ENCODE data around the gene HPGDS. TPM values are rescaled to one million over a fixed set of nuclear protein-coding genes. Genes with fewer than 3 reads are reported as not detected.
"Not testable (repeated sequence)": the region's sequence is repeated elsewhere in the genome, so short reads cannot be mapped to it uniquely, and the experiment has no call there.

HPGDS gene
- total and polyA plus RNA-seq, 8 donors, result 2.8 to 6.7 (median 4.6) TPM

GRCh38 chr4:94339779-94340178 lies 2.9 kb downstream of the HPGDS start:
- H3K9me3 ChIP-seq, result no peaks in the 10 kb centered on the region
- no peaks in the 10 kb centered on the region for H3K4me1 ChIP-seq
- TF ChIP-seq CTCF (IDR thresholded peaks at IDR 0.05), result no peak
- H3K36me3 ChIP-seq, result no peaks in the 10 kb centered on the region
- no peak overlapping the region for H3K27ac ChIP-seq
- DNase-seq, result peak in 1 of 4 donors; percentile 39
- H3K4me3 ChIP-seq, result no peak overlapping the region
- peak; percentile 48 for ATAC-seq
- intact Hi-C loops (cut with DNase I), result no loop called here
- H3K27me3 ChIP-seq, result no peaks in the 10 kb centered on the region

DNA sequence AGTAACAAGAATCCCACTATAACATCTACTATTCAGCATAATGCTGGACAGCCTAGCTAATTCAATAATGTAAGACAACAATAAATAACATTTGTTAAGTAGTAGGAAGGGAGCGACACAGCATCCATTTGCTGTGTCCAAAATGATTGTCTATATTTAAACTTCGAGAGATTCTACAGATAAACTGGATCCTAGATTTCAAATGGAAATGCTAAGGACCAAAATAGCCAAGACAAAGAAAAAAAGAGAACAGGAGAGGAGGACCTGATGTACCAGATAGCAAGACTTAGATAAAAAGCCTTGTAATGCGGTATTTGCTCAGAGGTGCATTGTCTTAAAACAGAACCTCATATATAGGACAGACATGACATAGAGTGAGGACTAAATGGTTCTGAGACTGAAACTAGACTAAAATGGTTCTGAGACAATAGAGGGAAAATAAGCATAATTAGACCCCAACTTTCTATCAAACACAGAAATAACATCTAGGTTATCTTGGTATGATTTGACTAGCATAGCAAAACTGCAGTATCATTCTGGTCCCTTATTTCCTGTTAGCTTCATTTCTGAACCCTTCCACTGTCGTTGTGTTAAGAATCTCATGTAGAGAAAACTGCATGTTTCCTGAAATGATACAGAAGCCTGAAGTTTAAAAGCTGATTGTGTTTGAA lies 3.8 kb downstream of the HPGDS start:
- TF ChIP-seq CTCF (IDR thresholded peaks at IDR 0.05), result no peak

GRCh38 chr4:94336791-94337190 lies 5.8 kb downstream of the HPGDS start:
- H3K36me3 ChIP-seq; H3K9me3 ChIP-seq; H3K4me3 ChIP-seq; H3K4me1 ChIP-seq; H3K27ac ChIP-seq; DNase-seq; intact Hi-C loops (cut with DNase I); ATAC-seq; H3K27me3 ChIP-seq: not testable (repeated sequence)

More for the DNA sequence above, 3.8 kb downstream of the HPGDS start:
- Histone ChIP-seq H3K36me3 (no peaks in the 10 kb centered on the region), H3K4me3 (no peak overlapping the region), H3K27ac (no peak overlapping the region), H3K27me3 (no peaks in the 10 kb centered on the region), H3K4me1 (no peaks in the 10 kb centered on the region), H3K9me3 (no peaks in the 10 kb centered on the region)
- intact Hi-C loops (cut with DNase I), result no loop called here
- ATAC-seq, result no peak
- no peak for DNase-seq

GRCh38 chr4:94336303-94336702 lies 6.3 kb downstream of the HPGDS start:
- intact Hi-C loops (cut with DNase I), result no loop called here
- Histone ChIP-seq H3K9me3 (no peaks in the 10 kb centered on the region), H3K4me1 (no peaks in the 10 kb centered on the region), H3K36me3 (no peaks in the 10 kb centered on the region), H3K27ac (no peak overlapping the region), H3K4me3 (no peak overlapping the region), H3K27me3 (no peaks in the 10 kb centered on the region)
- DNase-seq (no peak), ATAC-seq (no peak)
- TF ChIP-seq CTCF (IDR thresholded peaks at IDR 0.05), result no peak

DNA sequence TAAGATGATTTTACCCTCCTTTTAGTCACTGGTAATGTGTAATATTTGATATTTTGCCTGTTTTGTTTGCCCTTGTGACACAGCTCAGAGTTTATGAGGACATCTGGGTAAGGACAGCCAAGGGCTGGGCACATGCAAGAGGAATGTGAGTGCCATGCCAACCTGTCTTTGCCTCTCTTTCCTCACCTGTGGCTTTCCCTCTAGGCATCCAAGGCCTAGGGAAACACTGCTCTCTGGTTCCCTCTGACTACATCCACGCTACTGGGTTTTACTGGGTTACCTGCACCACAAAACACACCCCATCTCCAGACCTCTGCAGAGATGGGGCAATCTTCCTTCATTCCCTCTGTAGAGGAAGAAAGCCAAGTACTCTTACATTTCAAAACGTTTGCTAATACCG lies 7.7 kb downstream of the HPGDS start:
- DNase-seq (no peak), ATAC-seq (peak; percentile 64)
- TF ChIP-seq CTCF (IDR thresholded peaks at IDR 0.05), result no peak
- Histone ChIP-seq H3K36me3 (no peaks in the 10 kb centered on the region), H3K27me3 (no peaks in the 10 kb centered on the region), H3K9me3 (no peaks in the 10 kb centered on the region), H3K4me3 (no peak overlapping the region), H3K27ac (no peak overlapping the region), H3K4me1 (no peaks in the 10 kb centered on the region)
- intact Hi-C loops (cut with DNase I), result no loop called here

- Histone ChIP-seq H3K4me1 (no peaks in the 10 kb centered on the region), H3K27me3 (no peaks in the 10 kb centered on the region), H3K4me3 (no peak overlapping the region), H3K9me3 (no peaks in the 10 kb centered on the region), H3K36me3 (no peaks in the 10 kb centered on the region), H3K27ac (no peak overlapping the region)
- DNase-seq (no peak), ATAC-seq (no peak)
- TF ChIP-seq CTCF (IDR thresholded peaks at IDR 0.05), result no peak
- intact Hi-C loops (cut with DNase I), result no loop called here
Observed at GRCh38 chr4:94334476-94334875, 8.2 kb downstream of the HPGDS start.

Measured in left lung (tissue), 10 donors.